ENCODE measurements around the gene LRRC8C. TPM values are rescaled to one million over a fixed set of nuclear protein-coding genes. Genes with fewer than 3 reads are reported as not detected.

The LRRC8C gene
- total and polyA plus RNA-seq, 7 donors = 0.69 to 7.8 (median 3.8) TPM

DNA sequence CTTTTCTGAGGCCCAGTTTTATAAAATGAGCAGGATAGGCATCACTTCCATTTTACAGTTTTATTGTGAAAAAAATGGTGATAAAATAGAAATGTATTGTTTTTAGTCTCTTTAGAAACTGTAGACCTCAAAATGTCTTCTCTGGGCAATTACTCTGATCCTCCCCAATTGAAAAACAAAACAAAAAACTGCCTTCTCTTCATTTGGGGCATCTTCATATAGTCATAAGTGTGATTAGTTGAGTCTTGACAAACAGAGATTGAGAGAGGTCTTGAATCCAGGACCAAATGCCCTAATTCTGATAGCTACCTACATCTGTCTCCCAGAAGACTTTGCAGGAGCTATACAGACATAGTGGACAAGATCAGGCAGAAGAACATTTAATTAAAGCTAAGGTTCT, 62.9 kb downstream of the LRRC8C start:
- no peaks in the 10 kb centered on the region for H3K36me3 ChIP-seq
- H3K27ac ChIP-seq = no peak overlapping the region
- H3K4me3 ChIP-seq = no peak overlapping the region
- intact Hi-C loops (cut with DNase I) = no loop called here
- TF ChIP-seq, protein P1, sequence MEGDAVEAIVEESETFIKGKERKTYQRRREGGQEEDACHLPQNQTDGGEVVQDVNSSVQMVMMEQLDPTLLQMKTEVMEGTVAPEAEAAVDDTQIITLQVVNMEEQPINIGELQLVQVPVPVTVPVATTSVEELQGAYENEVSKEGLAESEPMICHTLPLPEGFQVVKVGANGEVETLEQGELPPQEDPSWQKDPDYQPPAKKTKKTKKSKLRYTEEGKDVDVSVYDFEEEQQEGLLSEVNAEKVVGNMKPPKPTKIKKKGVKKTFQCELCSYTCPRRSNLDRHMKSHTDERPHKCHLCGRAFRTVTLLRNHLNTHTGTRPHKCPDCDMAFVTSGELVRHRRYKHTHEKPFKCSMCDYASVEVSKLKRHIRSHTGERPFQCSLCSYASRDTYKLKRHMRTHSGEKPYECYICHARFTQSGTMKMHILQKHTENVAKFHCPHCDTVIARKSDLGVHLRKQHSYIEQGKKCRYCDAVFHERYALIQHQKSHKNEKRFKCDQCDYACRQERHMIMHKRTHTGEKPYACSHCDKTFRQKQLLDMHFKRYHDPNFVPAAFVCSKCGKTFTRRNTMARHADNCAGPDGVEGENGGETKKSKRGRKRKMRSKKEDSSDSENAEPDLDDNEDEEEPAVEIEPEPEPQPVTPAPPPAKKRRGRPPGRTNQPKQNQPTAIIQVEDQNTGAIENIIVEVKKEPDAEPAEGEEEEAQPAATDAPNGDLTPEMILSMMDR (IDR thresholded peaks at IDR 0.05) = no peak
- no peak for TF ChIP-seq POLR2AphosphoS5 (IDR thresholded peaks at IDR 0.05)
- TF ChIP-seq EP300 (IDR thresholded peaks at IDR 0.05) = no peak
- TF ChIP-seq POLR2A (IDR thresholded peaks at IDR 0.05) = no peak
- H3K27me3 ChIP-seq = no peaks in the 10 kb centered on the region
- peaks cover 0 to 23% (median 16%) of the 10 kb centered on the region in 4 donors for H3K4me1 ChIP-seq
- no peaks in the 10 kb centered on the region for H3K9me3 ChIP-seq
- DNase-seq = no peak

DNA sequence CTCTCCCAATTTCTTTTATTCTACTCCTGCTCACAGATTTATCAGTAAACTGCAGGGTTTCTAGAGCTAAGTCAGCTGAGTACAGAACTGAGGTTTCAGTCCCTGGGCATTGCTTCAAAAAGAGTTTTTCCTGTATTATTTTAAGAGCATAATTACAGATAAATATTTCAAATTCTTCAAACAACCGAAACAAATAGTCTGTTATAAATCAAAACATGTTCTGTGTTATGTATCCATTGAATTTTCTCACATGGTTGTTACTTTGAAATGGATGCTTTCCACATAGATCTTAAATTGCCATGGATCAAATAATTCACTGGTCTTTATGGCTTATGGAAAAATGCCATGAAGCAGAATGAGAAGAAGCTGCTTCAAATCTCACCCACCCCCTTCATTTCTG, 64.5 kb downstream of the LRRC8C start:
- H3K4me1 ChIP-seq = peaks cover 0 to 19% (median 15%) of the 10 kb centered on the region in 4 donors
- no peaks in the 10 kb centered on the region for H3K9me3 ChIP-seq
- no peaks in the 10 kb centered on the region for H3K27me3 ChIP-seq
- no peak overlapping the region for H3K27ac ChIP-seq
- TF ChIP-seq POLR2A (IDR thresholded peaks at IDR 0.05) (no peak), EP300 (IDR thresholded peaks at IDR 0.05) (no peak), POLR2AphosphoS5 (IDR thresholded peaks at IDR 0.05) (no peak)
- TF ChIP-seq, protein P1 (IDR thresholded peaks at IDR 0.05) = no peak
- intact Hi-C loops (cut with DNase I) = no loop called here
- H3K36me3 ChIP-seq = no peaks in the 10 kb centered on the region
- DNase-seq = no peak
- 63 to 80% methylated on average over 1 of the region's 1 CpG for WGBS, 2 donors
- no peak overlapping the region for H3K4me3 ChIP-seq

DNA sequence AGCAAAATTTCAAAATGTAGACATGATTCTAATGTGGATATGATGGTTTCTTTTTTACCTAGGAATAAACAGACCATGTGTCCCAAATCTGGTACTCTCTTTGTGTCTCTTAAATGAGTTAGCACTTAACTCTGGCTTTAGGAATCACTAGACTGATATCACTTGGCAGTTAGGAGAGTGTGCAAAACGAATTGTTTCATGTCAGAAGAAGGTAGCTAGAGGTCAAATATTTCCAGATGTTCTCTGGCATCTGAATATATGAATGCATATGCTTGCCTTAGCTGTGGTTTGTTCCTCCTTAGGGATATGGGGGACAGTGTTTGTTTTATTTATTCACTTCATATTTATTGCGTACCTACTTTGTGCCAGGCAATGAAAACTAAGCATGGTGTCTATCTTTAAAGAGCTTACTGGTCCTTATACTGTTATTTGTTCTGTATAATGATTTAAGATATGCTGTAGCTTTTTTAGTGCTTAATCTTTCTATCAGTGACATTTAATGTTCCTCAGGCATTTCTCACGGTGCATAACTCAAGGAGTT, 65.2 kb downstream of the LRRC8C start:
- intact Hi-C loops (cut with DNase I) = no loop called here
- 43 to 59% methylated on average over 3 of the region's 3 CpGs for WGBS, 2 donors

DNA sequence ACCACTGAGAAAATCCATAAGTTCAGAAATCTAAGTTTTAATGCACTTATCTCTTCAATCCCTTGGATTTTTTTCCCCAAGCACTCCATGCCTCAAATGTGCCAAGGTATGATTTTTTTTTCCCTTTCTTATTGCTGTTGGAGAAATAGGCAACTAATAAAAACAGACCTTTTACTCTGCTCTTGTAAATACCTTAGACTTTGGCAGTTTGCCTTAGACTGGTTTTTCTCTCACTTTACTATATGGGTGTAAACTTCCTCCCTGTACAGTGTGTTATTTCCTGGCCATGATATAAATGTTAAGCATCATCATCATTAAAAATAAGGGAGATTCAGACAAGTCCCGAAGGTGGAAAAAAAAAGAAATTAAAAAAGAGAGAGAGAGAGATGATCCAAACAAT, 65.7 kb downstream of the LRRC8C start:
- Histone ChIP-seq H3K4me1 (peaks cover 0 to 19% (median 15%) of the 10 kb centered on the region in 4 donors), H3K4me3 (no peak overlapping the region), H3K27ac (no peak overlapping the region), H3K27me3 (no peaks in the 10 kb centered on the region), H3K9me3 (no peaks in the 10 kb centered on the region), H3K36me3 (no peaks in the 10 kb centered on the region)
- no peak for DNase-seq
- intact Hi-C loops (cut with DNase I) = no loop called here
- 10 to 29% methylated on average over 1 of the region's 1 CpG for WGBS, 2 donors
- no peak for TF ChIP-seq EP300 (IDR thresholded peaks at IDR 0.05)
- TF ChIP-seq POLR2A (IDR thresholded peaks at IDR 0.05) = no peak
- TF ChIP-seq POLR2AphosphoS5 (IDR thresholded peaks at IDR 0.05) = no peak
- TF ChIP-seq, protein P1 (IDR thresholded peaks at IDR 0.05) = no peak

More for the DNA sequence above, 65.2 kb downstream of the LRRC8C start:
- no peaks in the 10 kb centered on the region for H3K36me3 ChIP-seq
- no peak overlapping the region for H3K27ac ChIP-seq
- no peaks in the 10 kb centered on the region for H3K9me3 ChIP-seq
- H3K4me1 ChIP-seq = peaks cover 0 to 19% (median 15%) of the 10 kb centered on the region in 4 donors
- no peaks in the 10 kb centered on the region for H3K27me3 ChIP-seq
- DNase-seq = no peak
- no peak overlapping the region for H3K4me3 ChIP-seq
- TF ChIP-seq EP300 (IDR thresholded peaks at IDR 0.05) = no peak

DNA sequence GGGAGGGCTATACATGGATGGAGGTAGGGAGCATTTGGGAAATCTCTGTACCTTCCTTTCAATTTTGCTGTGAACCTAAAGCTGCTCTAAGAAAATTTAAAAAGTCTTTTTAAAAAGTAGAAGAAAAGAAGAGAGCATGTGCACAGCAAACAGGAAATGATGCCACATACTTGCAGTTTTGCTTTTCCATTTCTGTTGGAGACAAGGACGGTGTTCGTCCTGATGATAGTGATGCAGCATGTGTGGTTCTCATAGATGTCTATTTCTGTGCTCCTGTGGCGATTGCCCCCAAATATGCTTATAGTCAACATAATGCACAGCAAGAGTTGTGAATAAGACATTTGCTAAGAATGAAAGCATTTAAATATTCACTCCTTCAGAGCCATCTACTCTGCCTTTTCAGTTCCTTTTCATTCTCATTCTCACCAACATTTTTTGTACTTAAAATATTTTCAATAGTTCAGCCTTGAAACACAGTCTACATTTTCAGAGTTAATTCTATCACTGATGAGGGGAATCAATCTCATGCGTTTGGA, 66.6 kb downstream of the LRRC8C start:
- intact Hi-C loops (cut with DNase I) = no loop called here
- TF ChIP-seq POLR2AphosphoS5 (IDR thresholded peaks at IDR 0.05) (no peak), POLR2A (IDR thresholded peaks at IDR 0.05) (no peak), EP300 (IDR thresholded peaks at IDR 0.05) (no peak)
- TF ChIP-seq, protein P1 (IDR thresholded peaks at IDR 0.05) = no peak
- Histone ChIP-seq H3K27ac (no peak overlapping the region), H3K36me3 (no peaks in the 10 kb centered on the region), H3K4me1 (peaks cover 0 to 19% (median 15%) of the 10 kb centered on the region in 4 donors), H3K4me3 (no peak overlapping the region), H3K9me3 (no peaks in the 10 kb centered on the region), H3K27me3 (no peaks in the 10 kb centered on the region)
- 70 to 91% methylated on average over 4 of the region's 4 CpGs for WGBS, 2 donors
- DNase-seq = no peak

All from sigmoid colon (tissue), 7 donors.